ENCODE measurements around the gene UBE2V1.

DNA sequence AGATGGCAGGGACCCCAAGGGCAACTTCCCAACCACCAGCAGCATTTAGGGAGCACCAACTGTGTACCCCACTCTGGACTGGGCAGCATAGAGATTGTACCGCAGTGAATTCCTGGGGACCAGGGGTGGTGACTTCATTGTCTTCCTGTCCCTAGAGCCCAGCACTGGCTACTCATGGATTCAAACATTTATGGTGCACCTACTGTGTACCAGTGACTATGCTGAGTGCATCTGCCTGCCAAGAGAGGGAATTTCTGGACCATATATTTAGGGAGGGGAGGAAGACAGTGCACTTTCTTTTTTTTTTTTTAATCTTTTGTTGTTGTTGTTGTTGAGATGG lies 55.3 kb downstream of the UBE2V1 start:
- TF ChIP-seq CTCF (IDR thresholded peaks at IDR 0.05) (no peak), EZH2 (IDR thresholded peaks at IDR 0.05; ENCODE audit: borderline replicate concordance, insufficient read depth, low read depth, low read length, poor library complexity, severe bottlenecking) (no peak)
